Measurements from ENCODE around the gene CDC20.

CDC20 gene

GRCh38 chr1:43340559-43340958 is 18.2 kb upstream of the CDC20 start:
- no peaks in the 10 kb centered on the region for H3K36me3 ChIP-seq (ENCODE audit: control insufficient read depth, low read length)
- no peak overlapping the region for H3K4me3 ChIP-seq (ENCODE audit: low read length)
- peaks cover 2% of the 10 kb centered on the region; the same call in 1 of the 2 replicates for H3K27me3 ChIP-seq (ENCODE audit: control insufficient read depth, low read length)
- H3K27ac ChIP-seq (ENCODE audit: low read depth, low read length): no peak overlapping the region
- no peaks in the 10 kb centered on the region for H3K9me3 ChIP-seq (ENCODE audit: control insufficient read depth, insufficient read depth, low read length)
- no peaks in the 10 kb centered on the region for H3K79me2 ChIP-seq (ENCODE audit: control insufficient read depth, low read length)
- H3K4me2 ChIP-seq (ENCODE audit: low read length): no peak overlapping the region
- TF ChIP-seq CTCF (IDR thresholded peaks at IDR 0.05; ENCODE audit: low read depth, low read length, poor library complexity, severe bottlenecking) (no peak), EZH2phosphoT487 (IDR thresholded peaks at IDR 0.05; ENCODE audit: borderline replicate concordance, low read length) (no peak)
- no peaks in the 10 kb centered on the region for H3F3A ChIP-seq (ENCODE audit: control insufficient read depth, insufficient read depth)
- no peaks in the 10 kb centered on the region for H3K9me2 ChIP-seq (replicated peaks; ENCODE audit: control insufficient read depth, low read length)
- H3K4me1 ChIP-seq (ENCODE audit: control insufficient read depth, low read length): no peaks in the 10 kb centered on the region
- no peaks in the 10 kb centered on the region for H4K20me1 ChIP-seq (ENCODE audit: control insufficient read depth, insufficient read depth, low read depth, low read length)

- Histone ChIP-seq H3K4me3 (ENCODE audit: low read length) (no peak overlapping the region), H3K36me3 (ENCODE audit: control insufficient read depth, low read length) (no peaks in the 10 kb centered on the region), H3K79me2 (ENCODE audit: control insufficient read depth, low read length) (no peaks in the 10 kb centered on the region), H3K9me3 (ENCODE audit: control insufficient read depth, insufficient read depth, low read length) (no peaks in the 10 kb centered on the region), H3K27ac (ENCODE audit: low read depth, low read length) (no peak overlapping the region), H3K4me1 (ENCODE audit: control insufficient read depth, low read length) (no peaks in the 10 kb centered on the region), H3K4me2 (ENCODE audit: low read length) (no peak overlapping the region), H4K20me1 (ENCODE audit: control insufficient read depth, insufficient read depth, low read depth, low read length) (no peaks in the 10 kb centered on the region), H3K27me3 (ENCODE audit: control insufficient read depth, low read length) (peaks cover 6% of the 10 kb centered on the region; the same call in 1 of the 2 replicates), H3F3A (ENCODE audit: control insufficient read depth, insufficient read depth) (no peaks in the 10 kb centered on the region), H3K9me2 (replicated peaks; ENCODE audit: control insufficient read depth, low read length) (no peaks in the 10 kb centered on the region)
- no peak for TF ChIP-seq EZH2phosphoT487 (IDR thresholded peaks at IDR 0.05; ENCODE audit: borderline replicate concordance, low read length)
- no peak for TF ChIP-seq CTCF (IDR thresholded peaks at IDR 0.05; ENCODE audit: low read depth, low read length, poor library complexity, severe bottlenecking)
Observed at GRCh38 chr1:43344267-43344850, 14.4 kb upstream of the CDC20 start.

GRCh38 chr1:43345120-43345519 is 13.7 kb upstream of the CDC20 start:
- Histone ChIP-seq H3K36me3 (ENCODE audit: control insufficient read depth, low read length) (no peaks in the 10 kb centered on the region), H3F3A (ENCODE audit: control insufficient read depth, insufficient read depth) (no peaks in the 10 kb centered on the region), H3K9me2 (replicated peaks; ENCODE audit: control insufficient read depth, low read length) (no peaks in the 10 kb centered on the region), H3K79me2 (ENCODE audit: control insufficient read depth, low read length) (no peaks in the 10 kb centered on the region), H3K9me3 (ENCODE audit: control insufficient read depth, insufficient read depth, low read length) (no peaks in the 10 kb centered on the region), H3K4me1 (ENCODE audit: control insufficient read depth, low read length) (no peaks in the 10 kb centered on the region), H3K27me3 (ENCODE audit: control insufficient read depth, low read length) (peaks cover 6% of the 10 kb centered on the region; the same call in 1 of the 2 replicates), H4K20me1 (ENCODE audit: control insufficient read depth, insufficient read depth, low read depth, low read length) (no peaks in the 10 kb centered on the region), H3K4me2 (ENCODE audit: low read length) (no peak overlapping the region), H3K4me3 (ENCODE audit: low read length) (no peak overlapping the region), H3K27ac (ENCODE audit: low read depth, low read length) (no peak overlapping the region)
- TF ChIP-seq EZH2phosphoT487 (IDR thresholded peaks at IDR 0.05; ENCODE audit: borderline replicate concordance, low read length) (no peak), CTCF (IDR thresholded peaks at IDR 0.05; ENCODE audit: low read depth, low read length, poor library complexity, severe bottlenecking) (no peak)
